ENCODE results near the gene PRAME.

DNA sequence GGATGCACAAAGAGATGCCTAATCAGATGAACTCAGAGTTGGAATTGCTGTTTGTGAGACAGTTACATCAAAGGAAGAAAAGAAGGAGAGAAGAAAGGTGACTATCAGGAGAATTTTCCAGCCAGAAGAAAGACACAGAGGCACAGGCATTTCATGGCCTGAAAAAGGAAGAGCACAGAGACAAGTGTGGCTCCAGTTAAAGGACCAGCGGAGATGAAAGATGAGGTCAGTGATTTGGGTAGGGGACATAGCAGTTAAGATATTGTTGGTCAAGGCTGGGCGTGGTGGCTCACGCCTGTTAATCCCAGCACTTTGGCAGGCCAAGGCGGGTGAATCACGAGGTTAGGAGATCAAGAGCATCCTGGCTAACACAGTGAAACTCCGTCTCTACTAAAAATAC lies 35.6 kb downstream of the PRAME start:
- TF ChIP-seq CTCF (IDR thresholded peaks at IDR 0.05; ENCODE audit: insufficient read depth, low read depth, low read length) (no peak), EZH2 (IDR thresholded peaks at IDR 0.05; ENCODE audit: insufficient read depth, low read length) (no peak)

All from astrocyte (in vitro differentiated cells and primary cell).